Neural progenitor cell (in vitro differentiated cells): ENCODE measurements around the gene CHST14. TPM values are rescaled to one million over a fixed set of nuclear protein-coding genes. Genes with fewer than 3 reads are reported as not detected.

Source experiments
- DNase-seq: peaks from one replicate; pipeline ENCODE4 v3.0.0-alpha.2; 2016; ENCODE audit warnings: low spot score
- H2AFZ ChIP-seq: fragments of 200-600 bp; sonication (generic); replicated peaks from 2 replicates; pipeline ENCODE4 v1.6.1; 2016; ENCODE audit warnings: antibody characterized with exemption
- H3F3A ChIP-seq: fragments of 200-600 bp; sonication (generic); 2 replicates; pipeline ENCODE4 v1.6.1; 2016; ENCODE audit warnings: antibody characterized with exemption, low read depth
- H3K27ac ChIP-seq: fragments of 200-600 bp; sonication (generic); 2 replicates; pipeline ENCODE4 v1.5.1; 2016; ENCODE audit warnings: mild to moderate bottlenecking
- H3K27me3 ChIP-seq: fragments of 200-600 bp; sonication (generic); 2 replicates; pipeline ENCODE4 v1.6.1; 2016; ENCODE audit warnings: mild to moderate bottlenecking, moderate library complexity
- H3K36me3 ChIP-seq: fragments of 200-600 bp; sonication (generic); 2 replicates; pipeline ENCODE4 v1.5.1; 2016
- H3K4me1 ChIP-seq: fragments of 200-600 bp; sonication (generic); 2 replicates; pipeline ENCODE4 v1.6.1; 2016; ENCODE audit warnings: mixed run types
- H3K4me2 ChIP-seq: fragments of 200-600 bp; sonication (generic); 2 replicates; pipeline ENCODE4 v1.6.1; 2016
- H3K4me3 ChIP-seq: fragments of 200-600 bp; sonication (generic); 2 replicates; pipeline ENCODE4 v1.5.1; 2016
- H3K79me2 ChIP-seq: fragments of 200-600 bp; sonication (generic); 2 replicates; pipeline ENCODE4 v1.6.1; 2016; ENCODE audit warnings: low read depth
- H3K9ac ChIP-seq: fragments of 200-600 bp; sonication (generic); 2 replicates; pipeline ENCODE4 v1.6.1; 2016
- H3K9me3 ChIP-seq: fragments of 200-600 bp; sonication (generic); 2 replicates; pipeline ENCODE4 v1.5.1; 2016; ENCODE audit warnings: low read depth
- H4K20me1 ChIP-seq: fragments of 200-600 bp; sonication (generic); 2 replicates; pipeline ENCODE4 v1.6.1; 2016; ENCODE audit warnings: low read depth
- H3K27ac Mint-ChIP-seq: 3 replicates; pipeline ENCODE4 v1.8.0; 2021; ENCODE audit warnings: mixed read lengths
- H3K27me3 Mint-ChIP-seq: 2 replicates; pipeline ENCODE4 v1.8.0; 2022; ENCODE audit warnings: low read depth, mild to moderate bottlenecking, inconsistent platforms, moderate library complexity, mixed read lengths; ENCODE audit not compliant: insufficient read depth
- H3K36me3 Mint-ChIP-seq: 3 replicates; pipeline ENCODE4 v1.8.0; 2021; ENCODE audit warnings: mixed read lengths
- H3K4me1 Mint-ChIP-seq: 3 replicates; pipeline ENCODE4 v1.8.0; 2021; ENCODE audit warnings: mixed read lengths
- H3K4me3 Mint-ChIP-seq: 3 replicates; pipeline ENCODE4 v1.8.0; 2021; ENCODE audit warnings: mild to moderate bottlenecking, moderate library complexity, mixed read lengths
- H3K9me3 Mint-ChIP-seq: 3 replicates; pipeline ENCODE4 v1.8.0; 2020; ENCODE audit warnings: mixed read lengths
- EZH2 ChIP-seq: fragments of 200-600 bp; sonication (generic); IDR thresholded peaks from 2 replicates; pipeline ENCODE4 v1.6.1; 2017; ENCODE audit warnings: antibody characterized with exemption, mild to moderate bottlenecking, moderate library complexity
- EZH2phosphoT487 ChIP-seq: fragments of 200-600 bp; sonication (generic); IDR thresholded peaks from 2 replicates; pipeline ENCODE4 v1.6.1; 2017; ENCODE audit warnings: antibody characterized with exemption
- total RNA-seq: library from RNA; depleted of rRNA; stranded (reverse); fragments of >200 nt; gene quantifications from 2 replicates; pipeline ENCODE4 v1.2.3, GENCODE V29; 2015; ENCODE audit warnings: low replicate concordance
- TF ChIP-seq, protein P1 (sequence below): fragments of 200-600 bp; sonication (generic); IDR thresholded peaks from 2 replicates; pipeline ENCODE4 v1.5.1; 2017; ENCODE audit warnings: antibody characterized with exemption, mild to moderate bottlenecking

The CHST14 gene
- total RNA-seq, 1 donor from 2014 or later = 11.9 TPM

GRCh38 chr15:40489274-40490175, 18.7 kb downstream of the CHST14 start:
- Histone ChIP-seq H2AFZ (peak overlapping the region; percentile 42), H3K4me1 (no peaks in the 10 kb centered on the region), H3K9me3 (no peaks in the 10 kb centered on the region), H3K4me3 (no peak overlapping the region), H3K9ac (no peak overlapping the region), H3K79me2 (no peaks in the 10 kb centered on the region), H3F3A (no peaks in the 10 kb centered on the region), H3K4me2 (no peak overlapping the region), H4K20me1 (no peaks in the 10 kb centered on the region), H3K27me3 (no peaks in the 10 kb centered on the region), H3K27ac (no peak overlapping the region), H3K36me3 (no peaks in the 10 kb centered on the region)
- no peak for DNase-seq
- H3K4me3 Mint-ChIP-seq = no peak overlapping the region
- no peak overlapping the region for H3K27ac Mint-ChIP-seq
- H3K4me1 Mint-ChIP-seq = peaks cover 10% of the 10 kb centered on the region
- peaks cover 7% of the 10 kb centered on the region for H3K27me3 Mint-ChIP-seq
- TF ChIP-seq EZH2 (no peak), EZH2phosphoT487 (no peak)
- TF ChIP-seq, protein P1, sequence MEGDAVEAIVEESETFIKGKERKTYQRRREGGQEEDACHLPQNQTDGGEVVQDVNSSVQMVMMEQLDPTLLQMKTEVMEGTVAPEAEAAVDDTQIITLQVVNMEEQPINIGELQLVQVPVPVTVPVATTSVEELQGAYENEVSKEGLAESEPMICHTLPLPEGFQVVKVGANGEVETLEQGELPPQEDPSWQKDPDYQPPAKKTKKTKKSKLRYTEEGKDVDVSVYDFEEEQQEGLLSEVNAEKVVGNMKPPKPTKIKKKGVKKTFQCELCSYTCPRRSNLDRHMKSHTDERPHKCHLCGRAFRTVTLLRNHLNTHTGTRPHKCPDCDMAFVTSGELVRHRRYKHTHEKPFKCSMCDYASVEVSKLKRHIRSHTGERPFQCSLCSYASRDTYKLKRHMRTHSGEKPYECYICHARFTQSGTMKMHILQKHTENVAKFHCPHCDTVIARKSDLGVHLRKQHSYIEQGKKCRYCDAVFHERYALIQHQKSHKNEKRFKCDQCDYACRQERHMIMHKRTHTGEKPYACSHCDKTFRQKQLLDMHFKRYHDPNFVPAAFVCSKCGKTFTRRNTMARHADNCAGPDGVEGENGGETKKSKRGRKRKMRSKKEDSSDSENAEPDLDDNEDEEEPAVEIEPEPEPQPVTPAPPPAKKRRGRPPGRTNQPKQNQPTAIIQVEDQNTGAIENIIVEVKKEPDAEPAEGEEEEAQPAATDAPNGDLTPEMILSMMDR = no peak
- H3K9me3 Mint-ChIP-seq = peaks cover 2% of the 10 kb centered on the region
- no peaks in the 10 kb centered on the region for H3K36me3 Mint-ChIP-seq

- no peaks in the 10 kb centered on the region for H3K4me1 ChIP-seq
- Mint-ChIP-seq H3K36me3 (no peaks in the 10 kb centered on the region), H3K9me3 (peaks cover 5% of the 10 kb centered on the region), H3K27ac (no peak overlapping the region), H3K27me3 (peaks cover 5% of the 10 kb centered on the region), H3K4me3 (no peak overlapping the region), H3K4me1 (peaks cover 13% of the 10 kb centered on the region)
- H3F3A ChIP-seq = no peaks in the 10 kb centered on the region
- TF ChIP-seq, protein P1 = no peak
- TF ChIP-seq EZH2 = no peak
- no peak for TF ChIP-seq EZH2phosphoT487
- H3K27ac ChIP-seq = no peak overlapping the region
- H2AFZ ChIP-seq = no peak overlapping the region
- no peaks in the 10 kb centered on the region for H3K27me3 ChIP-seq
- DNase-seq = no peak
- no peak overlapping the region for H3K4me2 ChIP-seq
- no peaks in the 10 kb centered on the region for H4K20me1 ChIP-seq
- no peaks in the 10 kb centered on the region for H3K9me3 ChIP-seq
- no peak overlapping the region for H3K4me3 ChIP-seq
- H3K79me2 ChIP-seq = no peaks in the 10 kb centered on the region
- H3K36me3 ChIP-seq = no peaks in the 10 kb centered on the region
- H3K9ac ChIP-seq = no peak overlapping the region
Measured at GRCh38 chr15:40493089-40493840, 22.5 kb downstream of the CHST14 start.

GRCh38 chr15:40495516-40495915, 24.7 kb downstream of the CHST14 start:
- Histone ChIP-seq H3K4me2 (no peak overlapping the region), H4K20me1 (no peaks in the 10 kb centered on the region), H2AFZ (no peak overlapping the region), H3K4me1 (no peaks in the 10 kb centered on the region), H3K27me3 (no peaks in the 10 kb centered on the region), H3K9ac (no peak overlapping the region), H3K4me3 (no peak overlapping the region), H3K79me2 (no peaks in the 10 kb centered on the region), H3K9me3 (no peaks in the 10 kb centered on the region), H3K36me3 (no peaks in the 10 kb centered on the region), H3K27ac (no peak overlapping the region), H3F3A (no peaks in the 10 kb centered on the region)
- Mint-ChIP-seq H3K4me3 (peak overlapping the region; percentile 1), H3K27ac (no peak overlapping the region), H3K4me1 (peaks cover 13% of the 10 kb centered on the region), H3K9me3 (peaks cover 3% of the 10 kb centered on the region), H3K36me3 (no peaks in the 10 kb centered on the region), H3K27me3 (peaks cover 2% of the 10 kb centered on the region)
- no peak for DNase-seq
- TF ChIP-seq EZH2phosphoT487 (no peak), EZH2 (no peak)
- TF ChIP-seq, protein P1 = no peak
